ENCODE measurements around the gene UTS2R. TPM values are rescaled to one million over a fixed set of nuclear protein-coding genes. Genes with fewer than 3 reads are reported as not detected.
A peak's percentile ranks its signal among the peaks of the same experiment; 100 is the strongest.

The UTS2R gene
- total RNA-seq, 1 experiment from 2014 or later: not detected

- BruUV-seq (replicated peaks): no TSS peak
- intact Hi-C loops (cut with micrococcal nuclease): no loop called here
- Mint-ChIP-seq H3K4me3 (ENCODE audit: unreplicated experiment) (peak overlapping the region; percentile 68), H3K27me3 (ENCODE audit: insufficient read depth, unreplicated experiment) (no peaks in the 10 kb centered on the region), H3K36me3 (ENCODE audit: insufficient read depth, unreplicated experiment) (peaks cover 6% of the 10 kb centered on the region), H3K9me3 (ENCODE audit: unreplicated experiment) (no peaks in the 10 kb centered on the region), H3K27ac (ENCODE audit: low read depth, unreplicated experiment) (peak overlapping the region; percentile 55), H3K4me1 (ENCODE audit: insufficient read depth, unreplicated experiment) (peaks cover 30% of the 10 kb centered on the region)
- CTCF ChIA-PET: interaction anchor here (0.9 kb wide), 1 partner anchor 16 kb away, joined by 3 read pairs; no protein-coding TSS in a partner anchor
- DNase-seq (ENCODE audit: unreplicated experiment): peak; percentile 71
- POLR2A ChIA-PET: interaction anchor here (0.5 to 4.7 kb wide), 8 partner anchors 37 to 194 kb away, joined by 3 to 88 read pairs (median 4); no protein-coding TSS in a partner anchor
- no peak for TF ChIP-seq CTCF (IDR thresholded peaks at IDR 0.05; ENCODE audit: unreplicated experiment)
Measured at GRCh38 chr17:82334622-82335394, 36.8 kb upstream of the UTS2R start.

- Mint-ChIP-seq H3K9me3 (ENCODE audit: unreplicated experiment) (no peaks in the 10 kb centered on the region), H3K4me1 (ENCODE audit: insufficient read depth, unreplicated experiment) (peaks cover 23% of the 10 kb centered on the region), H3K4me3 (ENCODE audit: unreplicated experiment) (peak overlapping the region; percentile 63), H3K27ac (ENCODE audit: low read depth, unreplicated experiment) (peak overlapping the region; percentile 93), H3K36me3 (ENCODE audit: insufficient read depth, unreplicated experiment) (peaks cover 6% of the 10 kb centered on the region), H3K27me3 (ENCODE audit: insufficient read depth, unreplicated experiment) (no peaks in the 10 kb centered on the region)
- DNase-seq (ENCODE audit: unreplicated experiment): peak; percentile 87
- TSS peak; percentile 96 for BruUV-seq (replicated peaks)
- POLR2A ChIA-PET: interaction anchor here (0.6 to 2.2 kb wide), 9 partner anchors 39 to 253 kb away, joined by 3 to 20 read pairs (median 4); partner anchors contain the start of gene FOXK2
- CTCF ChIA-PET: interaction anchor here (0.7 to 3.0 kb wide), 3 partner anchors 13 to 363 kb away, joined by 3 to 14 read pairs (median 4); no protein-coding TSS in a partner anchor
- intact Hi-C loops (cut with micrococcal nuclease): loop anchor here (2.0 kb wide), 1 partner anchor 254 kb away; no protein-coding TSS in a partner anchor
- no peak for TF ChIP-seq CTCF (IDR thresholded peaks at IDR 0.05; ENCODE audit: unreplicated experiment)
Measured at GRCh38 chr17:82338858-82339633, 32.5 kb upstream of the UTS2R start.

GRCh38 chr17:82339634-82340580, 31.7 kb upstream of the UTS2R start:
- BruUV-seq (replicated peaks): no TSS peak
- no peak for DNase-seq (ENCODE audit: unreplicated experiment)
- TF ChIP-seq CTCF (IDR thresholded peaks at IDR 0.05; ENCODE audit: unreplicated experiment): no peak
- intact Hi-C loops (cut with micrococcal nuclease): loop anchor here (2.0 kb wide), 1 partner anchor 253 kb away; no protein-coding TSS in a partner anchor
- Mint-ChIP-seq H3K4me3 (ENCODE audit: unreplicated experiment) (peak overlapping the region; percentile 63), H3K27ac (ENCODE audit: low read depth, unreplicated experiment) (peak overlapping the region; percentile 93), H3K27me3 (ENCODE audit: insufficient read depth, unreplicated experiment) (no peaks in the 10 kb centered on the region), H3K4me1 (ENCODE audit: insufficient read depth, unreplicated experiment) (peaks cover 20% of the 10 kb centered on the region), H3K9me3 (ENCODE audit: unreplicated experiment) (no peaks in the 10 kb centered on the region), H3K36me3 (ENCODE audit: insufficient read depth, unreplicated experiment) (peaks cover 6% of the 10 kb centered on the region)
- POLR2A ChIA-PET: interaction anchor here (1.2 to 2.2 kb wide), 5 partner anchors 43 to 252 kb away, joined by 4 to 20 read pairs (median 6); no protein-coding TSS in a partner anchor
- CTCF ChIA-PET: interaction anchor here (3.0 kb wide), 1 partner anchor 12 kb away, joined by 14 read pairs; no protein-coding TSS in a partner anchor
